Mesendoderm (in vitro differentiated cells): ENCODE data around the gene SLC4A4.

Source experiments
- DNase-seq: peaks from one replicate; pipeline ENCODE4 v3.0.0; 2013
- H2AK5ac ChIP-seq: 2 replicates; pipeline ENCODE4 v1.6.1; 2013; ENCODE audit warnings: low read length, inconsistent platforms
- H2BK120ac ChIP-seq: 2 replicates; pipeline ENCODE4 v1.6.1; 2013; ENCODE audit warnings: low read depth, mild to moderate bottlenecking, low read length, moderate library complexity, mixed read lengths
- H2BK15ac ChIP-seq: replicated peaks from 2 replicates; pipeline ENCODE4 v1.6.1; 2013; ENCODE audit warnings: low read depth, mild to moderate bottlenecking, moderate library complexity
- H2BK5ac ChIP-seq: 2 replicates; pipeline ENCODE4 v1.6.1; 2013; ENCODE audit warnings: low read length, inconsistent platforms
- H3K18ac ChIP-seq: 2 replicates; pipeline ENCODE4 v1.6.1; 2013; ENCODE audit warnings: mild to moderate bottlenecking, low read length, mixed read lengths
- H3K23ac ChIP-seq: one replicate; pipeline ENCODE4 v1.6.1; 2013; ENCODE audit warnings: low read length
- H3K27ac ChIP-seq: 2 replicates; pipeline ENCODE4 v1.5.1; 2013; ENCODE audit warnings: low read depth, mild to moderate bottlenecking, inconsistent platforms, low read length, moderate library complexity
- H3K27me3 ChIP-seq: 2 replicates; pipeline ENCODE4 v1.6.1; 2013; ENCODE audit warnings: low read length, control low read depth, mild to moderate bottlenecking, inconsistent platforms; ENCODE audit not compliant: insufficient read depth, poor library complexity
- H3K36me3 ChIP-seq: 2 replicates; pipeline ENCODE4 v1.6.1; 2013; ENCODE audit warnings: low read length, inconsistent platforms; ENCODE audit not compliant: control insufficient read depth, insufficient read depth
- H3K4ac ChIP-seq: one replicate; pipeline ENCODE4 v1.6.1; 2013; ENCODE audit warnings: low read depth, mild to moderate bottlenecking, low read length, moderate library complexity
- H3K4me1 ChIP-seq: 2 replicates; pipeline ENCODE4 v1.6.1; 2013; ENCODE audit warnings: low read depth, low read length, inconsistent platforms; ENCODE audit not compliant: control insufficient read depth
- H3K4me2 ChIP-seq: 2 replicates; pipeline ENCODE4 v1.6.1; 2013; ENCODE audit warnings: low read length
- H3K4me3 ChIP-seq: 2 replicates; pipeline ENCODE4 v1.5.1; 2013; ENCODE audit warnings: mild to moderate bottlenecking, low read length
- H3K56ac ChIP-seq: one replicate; pipeline ENCODE4 v1.6.1; 2013; ENCODE audit warnings: low read length
- H3K79me1 ChIP-seq: 2 replicates; pipeline ENCODE4 v1.6.1; 2013; ENCODE audit warnings: low read length, inconsistent platforms
- H3K79me2 ChIP-seq: 2 replicates; pipeline ENCODE4 v1.6.1; 2013; ENCODE audit warnings: mild to moderate bottlenecking, low read length; ENCODE audit not compliant: control insufficient read depth, insufficient read depth
- H3K9ac ChIP-seq: 2 replicates; pipeline ENCODE4 v1.6.1; 2013; ENCODE audit warnings: low read length, inconsistent platforms
- H4K5ac ChIP-seq: one replicate; pipeline ENCODE4 v1.6.1; 2013; ENCODE audit warnings: low read length
- H4K8ac ChIP-seq: one replicate; pipeline ENCODE4 v1.6.1; 2013; ENCODE audit warnings: low read depth, mild to moderate bottlenecking, control low read depth, low read length, moderate library complexity
- WGBS: extraction: QIAGEN DNeasy Blood & Tissue Kit; methylation state at CpG from one replicate; pipeline ENCODE4 v1.1.7; 2013; ENCODE audit warnings: low lambda C conversion rate, missing lambda C conversion rate; ENCODE audit not compliant: insufficient coverage; ENCODE audit errors: extremely low coverage; 5-methylcytosine and 5-hydroxymethylcytosine counted together

SLC4A4 gene

GRCh38 chr4:71497078-71497477 is 158.3 kb downstream of the SLC4A4 start:
- Histone ChIP-seq H3K4ac (no peak overlapping the region), H2BK120ac (no peak overlapping the region), H3K56ac (no peak overlapping the region), H4K5ac (no peak overlapping the region), H3K4me3 (no peak overlapping the region), H3K23ac (no peak overlapping the region), H3K79me2 (no peaks in the 10 kb centered on the region), H3K4me1 (no peaks in the 10 kb centered on the region), H3K27ac (no peak overlapping the region), H2BK5ac (no peak overlapping the region), H3K36me3 (no peaks in the 10 kb centered on the region), H3K79me1 (no peaks in the 10 kb centered on the region), H2AK5ac (no peak overlapping the region), H3K27me3 (no peaks in the 10 kb centered on the region), H3K4me2 (no peak overlapping the region), H3K18ac (no peak overlapping the region), H4K8ac (no peak overlapping the region), H3K9ac (no peak overlapping the region), H2BK15ac (no peak overlapping the region)
- no CpG with 5 or more reads among the region's 3 CpGs for WGBS
- DNase-seq, result no peak

- H3K23ac ChIP-seq, result no peak overlapping the region
- no peak overlapping the region for H3K18ac ChIP-seq
- H3K9ac ChIP-seq, result no peak overlapping the region
- DNase-seq, result no peak
- no peak overlapping the region for H3K4me2 ChIP-seq
- H3K4me1 ChIP-seq, result no peaks in the 10 kb centered on the region
- no peaks in the 10 kb centered on the region for H3K79me1 ChIP-seq
- no peak overlapping the region for H3K27ac ChIP-seq
- WGBS, result no CpG with 5 or more reads among the region's 2 CpGs
- no peak overlapping the region for H3K56ac ChIP-seq
- H3K27me3 ChIP-seq, result no peaks in the 10 kb centered on the region
- H2BK5ac ChIP-seq, result no peak overlapping the region
- no peak overlapping the region for H2BK120ac ChIP-seq
- H4K8ac ChIP-seq, result no peak overlapping the region
- H4K5ac ChIP-seq, result no peak overlapping the region
- H2AK5ac ChIP-seq, result no peak overlapping the region
- H2BK15ac ChIP-seq, result no peak overlapping the region
- no peaks in the 10 kb centered on the region for H3K36me3 ChIP-seq
- no peaks in the 10 kb centered on the region for H3K79me2 ChIP-seq
- H3K4me3 ChIP-seq, result no peak overlapping the region
- no peak overlapping the region for H3K4ac ChIP-seq
Measured at GRCh38 chr4:71498002-71498401, 159.2 kb downstream of the SLC4A4 start.

- H3K4me1 ChIP-seq, result no peaks in the 10 kb centered on the region
- no peak overlapping the region for H3K27ac ChIP-seq
Measured at GRCh38 chr4:71498625-71499024, 159.8 kb downstream of the SLC4A4 start.

GRCh38 chr4:71501992-71502391 is 163.2 kb downstream of the SLC4A4 start:
- H3K23ac ChIP-seq, result no peak overlapping the region
- no peak overlapping the region for H4K5ac ChIP-seq
- no peak overlapping the region for H2BK5ac ChIP-seq
- H3K36me3 ChIP-seq, result no peaks in the 10 kb centered on the region
- H3K56ac ChIP-seq, result no peak overlapping the region
- H2BK15ac ChIP-seq, result no peak overlapping the region
- H3K18ac ChIP-seq, result no peak overlapping the region
- no peaks in the 10 kb centered on the region for H3K79me2 ChIP-seq
- DNase-seq, result no peak
- no peak overlapping the region for H3K4me3 ChIP-seq
- H3K79me1 ChIP-seq, result no peaks in the 10 kb centered on the region
- H3K4ac ChIP-seq, result no peak overlapping the region
- H2AK5ac ChIP-seq, result no peak overlapping the region
- no peak overlapping the region for H4K8ac ChIP-seq
- no peak overlapping the region for H3K4me2 ChIP-seq
- no peaks in the 10 kb centered on the region for H3K27me3 ChIP-seq
- H3K27ac ChIP-seq, result no peak overlapping the region
- WGBS, result no CpG with 5 or more reads among the region's 7 CpGs
- H2BK120ac ChIP-seq, result no peak overlapping the region
- no peak overlapping the region for H3K9ac ChIP-seq
- H3K4me1 ChIP-seq, result no peaks in the 10 kb centered on the region

More at GRCh38 chr4:71498625-71499024, 159.8 kb downstream of the SLC4A4 start:
- H2BK5ac ChIP-seq, result no peak overlapping the region
- H3K23ac ChIP-seq, result no peak overlapping the region
- H2BK15ac ChIP-seq, result no peak overlapping the region
- H2BK120ac ChIP-seq, result no peak overlapping the region
- H3K4me2 ChIP-seq, result no peak overlapping the region
- no peak overlapping the region for H3K4me3 ChIP-seq
- H3K27me3 ChIP-seq, result no peaks in the 10 kb centered on the region
- no peak overlapping the region for H2AK5ac ChIP-seq
- H3K79me2 ChIP-seq, result no peaks in the 10 kb centered on the region
- H4K5ac ChIP-seq, result no peak overlapping the region
- H4K8ac ChIP-seq, result no peak overlapping the region
- no peaks in the 10 kb centered on the region for H3K36me3 ChIP-seq
- H3K56ac ChIP-seq, result no peak overlapping the region
- no peak overlapping the region for H3K18ac ChIP-seq
- H3K9ac ChIP-seq, result no peak overlapping the region
- no peaks in the 10 kb centered on the region for H3K79me1 ChIP-seq
- no peak overlapping the region for H3K4ac ChIP-seq
- no peak for DNase-seq

- H4K8ac ChIP-seq, result no peak overlapping the region
- H3K9ac ChIP-seq, result no peak overlapping the region
- H3K4me3 ChIP-seq, result no peak overlapping the region
- no peak for DNase-seq
- no peak overlapping the region for H4K5ac ChIP-seq
- no peak overlapping the region for H3K56ac ChIP-seq
- H3K4me2 ChIP-seq, result no peak overlapping the region
- WGBS, result no CpG with 5 or more reads among the region's 2 CpGs
- H2BK15ac ChIP-seq, result no peak overlapping the region
- H3K79me2 ChIP-seq, result no peaks in the 10 kb centered on the region
- H3K36me3 ChIP-seq, result no peaks in the 10 kb centered on the region
- H3K27me3 ChIP-seq, result no peaks in the 10 kb centered on the region
- H3K27ac ChIP-seq, result no peak overlapping the region
- no peak overlapping the region for H2BK120ac ChIP-seq
- H3K4me1 ChIP-seq, result no peaks in the 10 kb centered on the region
- no peak overlapping the region for H3K23ac ChIP-seq
- H3K79me1 ChIP-seq, result no peaks in the 10 kb centered on the region
- H3K18ac ChIP-seq, result no peak overlapping the region
- no peak overlapping the region for H2AK5ac ChIP-seq
- H3K4ac ChIP-seq, result no peak overlapping the region
- H2BK5ac ChIP-seq, result no peak overlapping the region
Measured at GRCh38 chr4:71518283-71518989, 179.6 kb downstream of the SLC4A4 start.

- Histone ChIP-seq H3K79me1 (no peaks in the 10 kb centered on the region), H3K18ac (no peak overlapping the region), H3K4me3 (no peak overlapping the region), H4K8ac (no peak overlapping the region), H3K79me2 (no peaks in the 10 kb centered on the region), H3K4me2 (no peak overlapping the region), H4K5ac (no peak overlapping the region), H2BK15ac (no peak overlapping the region), H3K27ac (no peak overlapping the region), H3K56ac (no peak overlapping the region), H3K9ac (no peak overlapping the region), H2BK5ac (no peak overlapping the region), H3K4me1 (no peaks in the 10 kb centered on the region), H2AK5ac (no peak overlapping the region), H3K27me3 (no peaks in the 10 kb centered on the region), H3K36me3 (no peaks in the 10 kb centered on the region), H3K23ac (no peak overlapping the region), H2BK120ac (no peak overlapping the region), H3K4ac (no peak overlapping the region)
- DNase-seq, result no peak
- no CpG with 5 or more reads among the region's 1 CpG for WGBS
Measured at GRCh38 chr4:71520308-71520707, 181.5 kb downstream of the SLC4A4 start.
